ENCODE measurements around the gene NBEAL1.
"Not testable (repeated sequence)": the region's sequence is repeated elsewhere in the genome, so short reads cannot be mapped to it uniquely, and the experiment has no call there.

NBEAL1 gene

DNA sequence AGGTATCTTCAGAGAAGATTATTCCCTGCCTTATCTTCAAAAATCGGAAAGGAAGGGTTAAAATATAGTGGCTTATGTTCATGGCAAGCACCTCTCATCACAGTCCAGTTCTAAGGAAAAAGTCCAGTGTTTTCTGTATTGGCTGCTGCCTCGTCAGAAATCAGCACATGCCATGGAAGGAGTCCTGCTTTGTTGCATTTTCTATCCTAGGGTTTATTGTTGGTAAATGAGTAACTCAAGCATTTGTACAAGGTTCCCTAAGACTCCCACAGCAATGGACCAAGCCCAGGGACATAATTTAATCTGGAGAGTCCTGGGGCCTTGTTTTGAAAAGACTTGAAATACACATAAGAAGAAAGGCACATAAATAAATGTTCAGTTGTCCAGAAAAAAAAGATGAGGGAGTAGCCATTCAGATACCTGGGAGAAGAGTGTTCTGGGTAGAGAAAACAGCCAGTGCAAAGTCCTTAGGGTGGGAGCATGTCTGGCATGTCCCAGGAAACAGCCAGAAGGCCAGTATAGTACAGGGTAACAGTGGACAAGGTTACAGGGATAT, 26.4 kb downstream of the NBEAL1 start:
- no peak for DNase-seq

DNA sequence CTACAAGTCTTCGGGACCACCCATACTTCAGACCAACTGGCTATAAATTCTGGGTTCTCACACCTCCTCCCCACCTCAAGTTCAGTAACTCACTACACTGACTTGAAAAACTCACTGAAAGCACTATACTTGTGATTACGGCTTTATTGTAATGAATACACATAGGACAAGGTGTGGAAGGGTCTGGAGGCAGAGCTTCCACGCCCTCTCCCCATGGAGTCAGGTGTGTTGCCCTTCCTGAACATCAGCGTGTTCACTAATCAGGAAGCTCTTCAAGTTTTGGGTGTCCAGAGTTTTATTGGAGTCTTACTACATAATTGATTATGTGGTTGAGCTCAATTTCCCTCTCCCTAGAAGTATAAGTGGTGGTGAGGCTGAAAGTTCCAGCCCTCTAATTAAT, 27.5 kb downstream of the NBEAL1 start:
- DNase-seq, result no peak

DNA sequence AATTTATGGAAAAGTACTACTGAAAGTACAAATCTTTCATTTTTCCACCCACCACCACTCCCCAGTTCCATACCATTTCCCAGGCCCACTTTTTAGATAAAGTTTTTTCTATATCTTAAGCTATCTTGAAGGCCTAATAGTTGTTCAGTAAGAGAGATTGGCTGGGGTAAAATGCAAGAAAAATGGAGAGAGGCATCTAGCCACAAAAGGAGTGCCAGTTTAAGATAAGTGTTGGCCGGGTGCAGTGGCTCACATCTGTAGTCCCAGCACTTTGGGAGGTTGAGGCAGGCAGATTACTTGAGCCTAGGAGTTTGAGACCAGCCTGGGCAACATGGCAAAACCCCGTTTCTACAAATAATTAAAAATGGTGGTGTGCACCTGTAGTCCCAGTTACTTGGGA, 28.6 kb downstream of the NBEAL1 start:
- DNase-seq, result no peak

DNA sequence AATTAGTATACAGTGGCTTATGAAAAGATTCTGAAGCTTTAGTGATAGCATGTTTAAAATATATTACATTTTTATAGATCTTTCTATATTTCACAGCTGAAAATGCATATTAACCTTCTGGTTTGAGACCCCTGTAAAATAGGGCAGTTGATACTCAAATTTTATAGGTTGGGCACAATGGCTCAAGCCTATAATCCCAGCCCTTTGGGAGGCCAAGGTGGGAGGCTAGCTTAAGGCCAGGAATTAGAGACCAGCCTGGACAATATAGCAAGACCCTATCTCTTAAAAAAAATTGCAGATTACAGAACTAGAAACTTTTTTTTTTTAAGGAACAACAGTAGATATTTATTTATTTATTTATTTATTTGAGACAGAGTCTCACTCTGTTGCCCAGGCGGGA, 31.2 kb downstream of the NBEAL1 start:
- no peak for DNase-seq

DNA sequence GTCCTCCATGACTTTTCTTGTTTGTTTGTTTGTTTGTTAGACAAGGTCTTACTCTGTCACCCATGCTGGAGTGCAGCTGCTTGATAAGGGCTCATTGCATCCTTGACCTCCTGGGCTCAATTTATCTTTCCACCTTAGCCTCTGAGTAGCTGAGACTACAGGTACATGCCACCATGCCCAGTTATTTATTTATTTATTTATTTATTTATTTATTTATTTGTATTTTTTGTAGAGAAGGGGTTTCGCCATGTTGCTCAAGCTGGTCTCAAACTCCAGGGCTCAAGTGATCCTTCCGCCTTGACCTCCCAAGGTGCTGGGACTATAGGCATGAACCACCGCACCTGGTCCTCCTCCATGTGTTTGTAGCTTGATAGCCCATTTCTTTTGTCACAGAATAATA, 37.9 kb downstream of the NBEAL1 start:
- DNase-seq, result no peak

DNA sequence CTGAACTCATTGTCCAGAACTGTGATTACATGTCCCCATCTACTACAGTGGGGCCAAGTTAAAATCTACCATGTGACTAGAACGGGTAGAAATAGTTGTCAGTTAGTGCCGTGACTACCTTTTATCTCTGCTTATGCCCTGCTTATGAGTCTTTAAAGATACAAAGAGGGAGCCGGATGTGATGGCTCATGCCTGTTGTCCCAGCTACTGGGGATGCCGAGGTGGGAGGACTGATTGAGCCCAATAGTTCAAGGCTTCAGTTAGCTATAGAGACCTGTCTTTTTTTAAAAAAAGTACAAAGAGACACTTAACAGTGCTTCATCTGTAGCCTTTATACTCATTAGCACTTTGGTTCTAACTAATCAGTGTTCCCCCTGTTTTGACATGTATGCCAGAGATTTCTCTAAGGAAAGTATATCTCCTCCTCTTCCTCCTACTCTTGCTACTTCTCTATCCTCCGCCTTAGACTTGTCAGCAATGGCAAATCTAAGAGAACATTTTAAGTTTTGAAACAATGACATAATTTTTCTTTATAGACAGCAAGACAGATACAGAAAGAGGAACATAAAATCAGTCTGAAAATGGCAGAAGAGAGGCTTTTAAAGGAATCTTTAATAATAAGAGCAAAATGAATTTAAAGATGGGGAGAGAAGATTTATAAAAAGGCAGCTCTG, 45.0 kb downstream of the NBEAL1 start:
- no peak for DNase-seq

DNA sequence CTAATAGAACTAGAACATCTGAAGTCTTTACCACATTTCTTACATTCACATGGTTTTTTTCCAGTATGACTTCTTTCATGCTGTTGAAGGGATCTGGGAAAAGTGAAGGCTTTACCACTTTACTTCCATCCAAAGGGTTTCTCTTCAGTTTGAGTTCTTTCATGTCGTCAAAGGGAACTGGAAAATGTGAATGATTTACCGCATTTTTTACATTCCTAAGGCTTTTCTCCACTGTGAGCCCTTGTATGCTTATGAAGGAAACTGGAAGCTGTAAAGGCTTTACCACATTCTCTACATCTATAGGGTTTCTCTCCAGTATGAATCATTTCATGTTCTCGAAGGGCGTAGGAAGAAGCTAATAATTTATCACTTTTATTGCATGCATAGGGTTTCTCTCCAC, 46.7 kb downstream of the NBEAL1 start:
- DNase-seq, result no peak

DNA sequence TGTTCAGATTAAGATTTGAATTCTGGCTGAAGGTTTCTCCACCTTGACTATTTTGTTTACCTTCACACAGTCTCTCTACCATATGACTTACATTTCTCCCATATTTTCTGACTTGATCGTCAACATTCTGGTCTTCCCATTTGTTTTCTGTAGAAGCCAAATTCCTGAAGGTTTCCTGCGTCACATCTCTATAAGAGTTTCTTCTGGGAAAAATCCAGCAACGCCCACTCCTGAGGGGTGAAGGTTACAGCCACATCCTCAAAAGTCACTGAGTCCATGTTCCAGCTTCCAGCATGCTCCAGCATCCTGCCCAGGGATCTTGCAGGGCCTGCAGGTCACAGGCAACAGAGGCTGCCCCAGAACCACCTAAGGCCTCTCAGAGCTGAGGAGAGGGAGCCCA, 47.5 kb downstream of the NBEAL1 start:
- DNase-seq, result no peak

DNA sequence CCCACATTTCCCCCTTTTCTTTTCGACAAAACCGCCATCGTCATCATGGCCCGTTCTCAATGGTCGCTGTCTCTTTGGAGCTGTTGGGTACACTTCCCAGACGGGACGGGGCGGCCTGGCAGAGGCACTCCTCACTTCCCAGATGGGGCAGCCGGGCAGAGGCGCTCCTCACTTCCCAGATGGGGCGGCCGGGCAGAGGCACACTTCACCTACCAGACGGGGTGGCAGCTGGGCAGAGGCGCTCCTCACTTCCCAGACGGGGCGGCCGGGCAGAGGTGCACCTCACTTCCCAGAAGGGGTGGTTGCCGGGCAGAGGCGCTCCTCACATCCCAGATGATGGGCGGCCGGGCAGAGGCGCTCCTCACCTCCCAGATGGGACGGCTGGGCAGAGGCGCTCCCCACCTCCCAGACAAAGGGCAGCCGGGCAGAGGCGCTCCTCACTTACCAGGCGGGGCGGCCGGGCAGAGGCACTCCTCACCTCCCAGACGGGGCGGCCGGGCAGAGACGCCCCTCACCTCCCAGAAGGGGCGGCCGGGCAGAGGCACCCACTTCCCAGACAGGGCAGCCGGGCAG, 51.9 kb downstream of the NBEAL1 start:
- DNase-seq, result not testable (repeated sequence)

DNA sequence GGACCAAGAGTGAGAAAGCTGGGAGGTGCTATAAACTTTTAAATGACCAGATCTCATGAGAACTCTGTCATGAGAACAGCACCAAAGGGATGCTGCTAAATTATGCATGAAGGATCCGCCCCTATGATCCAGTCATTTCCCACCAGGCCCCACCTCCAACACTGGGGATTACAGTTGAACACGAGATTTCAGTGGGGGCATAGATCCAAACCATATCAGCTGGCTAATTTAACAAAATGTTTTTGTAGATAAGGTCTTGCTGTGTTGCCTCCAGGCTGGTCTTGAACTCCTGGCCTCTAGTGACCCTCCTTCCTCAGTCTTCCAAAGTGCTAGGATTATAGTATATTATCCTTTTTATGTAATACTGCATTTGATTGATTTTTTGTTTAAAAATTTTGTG, 56.0 kb downstream of the NBEAL1 start:
- DNase-seq, result no peak

DNA sequence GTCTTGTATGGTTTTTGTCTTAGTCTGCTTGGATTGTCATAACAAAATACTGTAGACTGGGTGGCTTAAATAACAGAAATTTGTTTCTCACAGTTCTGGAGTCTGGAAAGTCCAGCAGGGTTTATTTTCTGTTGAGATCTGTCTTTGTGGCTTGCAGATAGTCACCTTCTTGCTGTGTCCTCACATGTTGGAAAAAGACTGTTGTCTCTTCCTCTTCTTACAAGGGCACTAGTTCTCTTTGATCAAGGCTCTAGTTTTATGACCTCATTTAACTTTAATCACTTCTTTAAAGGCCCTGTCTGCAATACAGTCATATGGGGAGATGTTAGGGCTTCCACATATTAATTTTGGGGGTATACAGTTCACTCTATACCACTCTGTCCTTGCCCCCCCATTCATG, 56.5 kb downstream of the NBEAL1 start:
- DNase-seq, result no peak

DNA sequence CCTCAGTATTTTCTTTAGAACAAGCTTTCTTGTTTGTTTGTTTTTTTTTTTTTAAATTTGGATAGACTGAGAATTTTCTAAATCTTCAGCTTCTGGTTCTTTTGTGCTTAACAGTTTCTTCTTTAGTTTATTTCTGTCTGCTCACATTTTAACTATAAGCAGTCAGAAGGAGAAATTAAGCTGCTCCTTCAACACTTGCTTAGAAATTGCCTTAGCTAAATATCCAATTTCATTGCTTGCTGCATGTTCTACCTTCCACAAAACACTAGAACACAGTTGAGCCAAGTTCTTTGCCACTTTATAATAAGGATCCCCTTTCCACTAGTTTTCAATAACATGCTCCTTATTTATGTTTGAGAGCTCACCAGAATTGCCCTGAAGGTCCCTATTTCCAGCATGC, 57.7 kb downstream of the NBEAL1 start:
- DNase-seq, result no peak

DNA sequence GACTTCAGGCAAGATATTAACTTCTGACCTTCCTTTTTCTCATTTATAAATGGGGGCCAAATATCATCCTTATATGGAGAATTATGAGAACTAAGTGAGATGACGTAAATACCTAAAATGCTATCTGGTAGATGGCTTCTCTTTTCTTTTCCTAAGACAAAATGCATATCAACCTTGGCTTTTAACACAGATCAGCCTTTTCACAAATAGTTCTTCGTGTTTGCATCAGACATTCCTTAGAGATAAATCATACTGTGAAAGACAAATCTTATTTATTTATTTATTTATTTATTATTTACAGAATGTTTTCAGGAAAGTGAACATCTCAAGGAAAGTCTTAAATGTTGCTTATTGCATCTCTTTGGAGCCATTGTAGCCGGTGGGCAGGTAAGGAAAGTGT, 62.8 kb downstream of the NBEAL1 start:
- DNase-seq, result no peak

DNA sequence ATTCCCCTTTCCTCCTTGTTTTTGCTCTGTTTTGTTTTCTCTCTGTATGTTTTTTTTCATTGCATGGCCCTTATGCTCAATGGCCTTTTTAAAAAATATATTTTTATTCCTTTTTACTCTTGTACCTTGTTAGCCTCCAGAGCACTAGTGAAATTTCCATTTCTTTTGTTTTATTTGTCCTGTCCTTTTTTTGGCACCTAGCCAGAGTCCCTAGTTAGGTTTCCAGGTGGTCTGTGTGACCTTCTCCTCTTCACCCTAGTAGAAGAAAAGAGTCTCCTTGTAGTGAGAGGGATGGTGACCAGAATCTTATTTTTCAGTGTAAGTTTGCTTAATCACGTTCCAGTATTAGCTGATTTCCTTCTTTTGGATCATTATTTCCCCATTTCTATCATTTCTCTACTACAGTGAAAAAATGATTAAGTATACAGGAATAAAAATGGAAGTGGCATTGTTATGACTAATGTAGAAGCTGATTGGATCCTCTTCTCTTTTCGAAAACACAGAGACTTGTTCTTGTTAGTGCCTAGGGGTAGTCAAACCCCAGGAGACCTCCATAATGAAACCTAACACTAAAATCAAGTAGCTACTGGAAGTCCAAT, 65.9 kb downstream of the NBEAL1 start:
- DNase-seq, result no peak

DNA sequence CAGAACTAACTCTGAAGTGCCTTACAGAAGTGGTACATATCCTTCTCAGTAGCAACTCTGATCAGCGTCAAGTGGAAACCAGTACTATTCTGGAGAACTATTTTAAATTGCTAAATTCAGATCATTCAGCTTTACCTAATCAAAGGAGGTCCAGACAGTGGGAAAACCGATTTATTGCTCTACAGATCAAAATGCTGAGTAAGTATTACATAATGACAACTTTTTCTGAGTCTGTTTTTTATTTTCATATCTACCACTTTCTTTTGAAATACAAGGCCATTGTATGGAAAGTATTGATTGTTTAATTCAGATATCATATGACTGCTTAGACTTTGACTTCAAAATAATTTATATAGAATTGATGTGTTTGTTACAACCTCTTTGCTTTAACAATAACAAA, 68.7 kb downstream of the NBEAL1 start:
- no peak for DNase-seq

DNA sequence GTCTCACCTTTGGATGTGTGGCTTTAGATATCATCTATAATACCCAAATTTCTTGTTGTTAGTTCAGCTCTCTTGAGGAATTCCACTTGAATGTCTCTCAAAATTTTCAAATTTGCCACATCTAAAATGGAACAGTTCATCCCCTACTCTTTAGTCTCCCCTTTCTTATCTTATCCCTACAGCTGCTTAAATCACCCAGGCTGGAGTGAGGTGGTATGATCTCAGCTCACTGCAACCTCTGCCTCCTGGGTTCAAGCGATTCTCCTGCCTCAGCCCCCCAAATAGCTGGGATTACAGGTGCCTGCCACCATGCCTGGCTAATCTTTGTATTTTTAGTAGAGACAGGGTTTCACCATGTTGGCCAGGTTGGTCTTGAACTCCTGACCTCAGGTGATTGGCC, 71.7 kb downstream of the NBEAL1 start:
- DNase-seq, result not testable (repeated sequence)

DNA sequence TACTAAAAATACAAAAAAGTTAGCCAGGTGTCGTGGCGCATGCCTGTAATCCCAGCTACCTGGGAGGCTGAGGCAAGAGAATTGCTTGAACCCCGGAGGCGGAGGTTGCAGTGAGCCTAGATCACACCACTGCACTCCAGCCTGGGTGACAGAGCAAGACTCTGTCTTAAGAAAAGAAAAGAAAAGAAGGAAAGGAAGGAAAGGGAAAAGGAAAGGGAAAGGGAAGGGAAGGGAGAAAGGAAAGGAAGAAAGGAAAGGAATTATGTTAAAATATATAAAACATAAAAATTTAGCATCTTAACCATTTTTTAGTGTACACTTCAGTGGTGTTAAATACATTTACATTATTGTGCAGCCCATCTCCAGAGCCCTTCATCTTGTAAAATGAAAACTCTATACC, 76.0 kb downstream of the NBEAL1 start:
- DNase-seq, result not testable (repeated sequence)

DNA sequence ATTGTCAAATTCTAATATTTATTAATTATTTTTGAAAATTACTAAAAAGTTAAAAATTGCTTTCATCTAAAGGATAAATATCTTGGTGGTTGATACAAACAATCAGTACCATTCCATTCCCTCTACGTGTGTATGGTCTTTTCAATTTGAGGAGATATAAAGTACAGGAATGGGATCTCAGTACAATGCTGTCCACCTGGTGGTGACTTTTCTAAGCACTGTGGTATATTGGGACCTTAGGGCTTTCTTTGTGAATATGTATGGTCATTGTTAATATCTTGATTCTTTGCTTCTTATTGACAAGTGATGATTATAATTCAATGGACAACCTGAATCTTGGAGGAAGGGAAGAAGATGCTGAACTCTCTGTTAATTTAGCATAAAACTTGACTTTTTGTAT, 83.1 kb downstream of the NBEAL1 start:
- DNase-seq, result no peak

DNA sequence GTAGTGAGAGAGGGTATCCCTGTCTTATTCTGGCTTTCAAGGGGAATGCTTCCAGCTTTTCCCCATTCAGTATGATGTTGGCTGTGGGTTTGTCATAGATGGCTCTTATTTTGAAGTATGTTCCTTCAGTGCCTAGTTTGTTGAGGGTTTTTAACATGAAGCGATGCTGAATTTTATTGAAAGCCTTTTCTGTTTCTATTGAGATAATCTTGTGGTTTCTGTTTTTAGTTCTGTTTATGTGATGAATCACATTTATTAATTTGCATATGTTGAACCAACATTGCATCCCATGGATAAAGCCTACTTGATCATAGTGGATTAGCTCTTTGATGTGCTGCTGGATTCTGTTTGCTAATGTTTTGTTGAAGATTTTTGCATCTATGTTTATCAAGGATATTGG, 87.7 kb downstream of the NBEAL1 start:
- DNase-seq, result not testable (repeated sequence)

DNA sequence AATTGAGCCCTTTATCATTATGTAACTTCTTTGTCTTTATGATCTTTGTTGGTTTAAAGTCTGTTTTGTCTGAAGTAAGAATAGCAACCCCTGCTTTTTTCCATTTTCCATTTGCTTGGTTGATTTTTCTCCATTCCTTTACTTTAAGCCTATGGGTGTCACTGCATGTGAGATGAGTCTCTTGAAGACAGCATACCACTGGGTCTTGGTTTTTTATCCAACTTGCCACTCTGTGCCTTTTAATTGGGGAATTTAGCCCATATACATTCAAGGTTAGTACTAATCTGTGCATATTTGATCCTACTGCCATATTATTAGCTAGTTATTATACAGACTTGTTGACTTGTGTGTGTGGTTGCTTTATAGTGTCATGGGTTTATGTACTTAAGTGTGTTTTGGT, 89.6 kb downstream of the NBEAL1 start:
- no peak for DNase-seq

DNA sequence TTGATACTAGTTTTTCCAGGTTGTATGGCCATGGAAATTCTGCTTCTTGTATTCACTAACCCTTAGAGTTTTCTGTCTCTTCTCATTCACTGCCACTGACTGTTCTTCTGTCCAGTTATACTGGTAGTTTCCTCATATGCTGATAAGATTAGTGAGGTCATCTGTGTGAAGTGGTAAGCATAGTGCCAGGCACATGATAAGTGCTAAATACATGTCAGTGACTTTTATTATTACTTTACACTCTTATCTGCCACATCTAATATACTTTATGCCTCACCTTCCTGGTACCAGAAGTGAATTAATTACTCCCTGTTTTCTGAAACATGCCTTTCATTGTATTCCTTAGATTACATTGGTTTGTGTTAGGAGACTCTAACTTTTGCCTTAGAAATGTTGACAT, 91.3 kb downstream of the NBEAL1 start:
- DNase-seq, result no peak

DNA sequence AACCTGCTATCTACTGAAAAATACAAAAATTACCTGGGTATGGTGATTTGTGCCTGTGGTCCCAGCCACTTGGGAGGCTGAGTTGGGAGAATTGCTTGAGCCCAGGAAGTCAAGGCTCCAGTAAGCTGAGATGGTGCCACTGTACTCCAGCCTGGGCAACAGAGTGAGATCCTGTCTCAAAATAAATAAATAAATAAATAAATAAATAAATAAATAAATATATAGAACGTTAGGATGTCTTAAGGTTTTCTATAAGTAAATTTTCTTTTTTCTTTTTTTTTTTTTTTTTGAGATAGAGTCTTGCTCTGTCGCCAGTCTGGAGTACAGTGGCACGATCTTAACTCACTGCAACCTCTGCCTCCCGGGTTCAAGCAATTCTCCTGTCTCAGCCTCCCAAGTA, 95.8 kb downstream of the NBEAL1 start:
- not testable (repeated sequence) for DNase-seq

DNA sequence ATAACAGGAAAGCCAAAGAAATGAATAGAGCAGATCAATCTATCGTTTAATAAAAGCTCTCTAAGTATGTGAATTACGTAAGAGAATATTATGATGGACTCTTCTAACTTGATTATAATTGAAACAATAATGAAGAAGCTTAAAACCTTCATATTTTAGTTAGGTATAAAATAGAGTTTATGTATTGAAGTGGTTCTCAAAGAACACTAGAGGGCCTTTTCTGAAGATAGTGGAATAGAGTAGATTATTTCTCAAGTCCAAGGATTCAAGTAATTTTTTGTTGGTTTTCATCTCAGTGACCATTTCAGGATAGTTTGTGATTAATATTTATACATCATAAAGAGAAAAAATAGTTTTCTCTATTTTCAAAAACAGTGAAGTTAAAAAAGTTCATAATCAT, 97.7 kb downstream of the NBEAL1 start:
- no peak for DNase-seq

DNA sequence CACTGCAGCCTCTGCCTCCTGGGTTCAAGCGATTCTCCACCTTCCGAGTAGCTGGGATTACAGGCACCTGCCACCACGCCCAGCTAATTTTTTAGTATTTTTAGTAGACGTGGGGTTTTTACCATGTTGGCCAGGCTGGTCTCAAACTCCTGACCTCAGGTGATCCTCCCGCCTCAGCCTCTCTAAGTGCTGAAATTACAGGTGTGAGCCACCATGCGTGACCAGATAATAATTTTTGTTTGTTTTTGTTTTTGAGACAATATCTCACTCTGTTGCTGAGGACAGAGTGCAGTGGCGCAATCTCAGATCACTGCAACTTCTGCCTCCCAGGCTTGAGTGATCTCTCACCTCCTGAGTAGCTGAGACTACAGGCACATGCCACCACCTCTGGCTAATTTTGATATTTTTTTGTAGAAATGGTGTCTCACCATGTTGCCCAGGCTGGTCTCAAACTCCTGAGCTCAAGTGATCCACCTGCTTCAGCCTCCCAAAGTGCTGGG, 100.6 kb downstream of the NBEAL1 start:
- DNase-seq, result not testable (repeated sequence)

All from NCI-H1436 (cell line).